ENCODE data around the gene AVEN. TPM values are rescaled to one million over a fixed set of nuclear protein-coding genes. Genes with fewer than 3 reads are reported as not detected.

AVEN gene
- total RNA-seq, 1 donor from 2014 or later: 17.3 TPM

DNA sequence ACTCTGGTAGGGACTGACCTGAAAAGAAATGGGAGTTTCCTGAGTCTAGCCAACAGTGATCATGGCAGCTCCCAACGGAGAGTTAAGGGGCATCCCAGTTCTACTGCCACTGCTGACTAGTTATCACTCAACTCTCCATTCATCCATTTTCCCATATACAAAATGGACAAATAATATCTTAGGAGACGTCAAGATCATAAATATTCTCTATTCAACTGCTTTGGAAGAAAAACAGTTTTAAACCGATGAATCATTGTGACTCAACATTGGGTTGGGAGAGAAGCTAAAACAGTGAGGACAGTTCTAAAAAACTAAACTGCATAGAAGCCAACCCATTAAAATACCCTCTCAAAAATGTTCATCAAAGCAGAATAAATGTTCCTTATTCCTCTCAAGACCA, 128.3 kb downstream of the AVEN start:
- Histone ChIP-seq H3K36me3 (no peaks in the 10 kb centered on the region), H3K9me3 (no peaks in the 10 kb centered on the region), H3K27ac (no peak overlapping the region), H3K4me3 (no peak overlapping the region), H3K27me3 (no peaks in the 10 kb centered on the region), H3K4me1 (no peaks in the 10 kb centered on the region)
- DNase-seq (ENCODE audit: low spot score in 2 of 2): no peak
- no peak for TF ChIP-seq CTCF (IDR thresholded peaks at IDR 0.05)
- intact Hi-C loops (cut with DNase I): no loop called here

DNA sequence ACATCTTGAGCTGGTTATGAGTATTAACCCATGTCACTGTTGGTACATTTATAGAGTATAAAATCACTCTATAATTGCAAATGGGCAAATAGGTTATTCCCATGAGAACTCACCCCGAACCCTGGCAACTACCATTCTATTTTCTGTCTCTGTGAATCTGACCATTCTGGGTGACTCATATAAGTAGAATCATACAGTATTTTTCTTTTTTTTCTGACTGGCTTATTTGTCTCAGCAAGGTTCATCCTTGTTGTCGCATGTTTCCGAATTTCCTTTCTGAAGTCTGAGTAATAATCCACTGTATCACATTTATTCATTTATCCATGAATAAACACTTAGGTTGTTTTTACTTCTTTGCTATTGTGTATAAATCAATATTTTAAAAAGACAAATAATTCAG, 130.6 kb downstream of the AVEN start:
- Histone ChIP-seq H3K4me3 (no peak overlapping the region), H3K4me1 (no peaks in the 10 kb centered on the region), H3K9me3 (no peaks in the 10 kb centered on the region), H3K27me3 (no peaks in the 10 kb centered on the region), H3K36me3 (no peaks in the 10 kb centered on the region), H3K27ac (no peak overlapping the region)
- intact Hi-C loops (cut with DNase I): no loop called here
- no peak for TF ChIP-seq CTCF (IDR thresholded peaks at IDR 0.05)
- DNase-seq (ENCODE audit: low spot score in 2 of 2): no peak

DNA sequence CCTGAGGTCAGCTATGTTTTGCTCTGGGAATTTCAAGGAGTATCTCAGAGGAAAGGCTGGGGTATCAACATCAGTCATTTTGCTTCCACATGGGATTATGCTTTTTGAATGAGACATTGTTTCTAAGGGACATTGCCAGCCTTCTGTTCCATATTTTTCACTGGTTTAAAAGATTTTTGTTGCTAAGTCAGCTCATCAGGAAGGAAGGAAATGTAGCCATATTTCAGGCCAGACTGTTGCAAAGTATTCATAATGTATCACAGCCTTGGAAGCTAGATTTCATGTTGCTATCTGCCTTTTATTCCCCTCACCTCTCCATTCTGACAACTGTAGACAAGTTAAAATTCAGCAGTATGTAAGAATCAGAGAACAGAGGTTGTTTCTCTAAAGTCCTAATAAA, 131.7 kb downstream of the AVEN start:
- no peak for DNase-seq (ENCODE audit: low spot score in 2 of 2)
- H3K36me3 ChIP-seq: no peaks in the 10 kb centered on the region
- TF ChIP-seq CTCF (IDR thresholded peaks at IDR 0.05): no peak

GRCh38 chr15:33903661-33904060, 135.3 kb downstream of the AVEN start:
- intact Hi-C loops (cut with DNase I): no loop called here
- Histone ChIP-seq H3K4me1 (no peaks in the 10 kb centered on the region), H3K36me3 (no peaks in the 10 kb centered on the region), H3K4me3 (no peak overlapping the region), H3K9me3 (no peaks in the 10 kb centered on the region), H3K27me3 (no peaks in the 10 kb centered on the region), H3K27ac (no peak overlapping the region)
- no peak for DNase-seq (ENCODE audit: low spot score in 2 of 2)
- TF ChIP-seq CTCF (IDR thresholded peaks at IDR 0.05): no peak

More for the DNA sequence above, 131.7 kb downstream of the AVEN start:
- Histone ChIP-seq H3K27ac (no peak overlapping the region), H3K9me3 (no peaks in the 10 kb centered on the region), H3K27me3 (no peaks in the 10 kb centered on the region), H3K4me1 (no peaks in the 10 kb centered on the region), H3K4me3 (no peak overlapping the region)
- intact Hi-C loops (cut with DNase I): no loop called here

- no peak for TF ChIP-seq CTCF (IDR thresholded peaks at IDR 0.05)
- Histone ChIP-seq H3K9me3 (no peaks in the 10 kb centered on the region), H3K4me1 (no peaks in the 10 kb centered on the region), H3K4me3 (no peak overlapping the region), H3K36me3 (no peaks in the 10 kb centered on the region), H3K27ac (no peak overlapping the region), H3K27me3 (no peaks in the 10 kb centered on the region)
- DNase-seq (ENCODE audit: low spot score in 2 of 2): no peak
- intact Hi-C loops (cut with DNase I): no loop called here
Observed at GRCh38 chr15:33902043-33902442, 137.0 kb downstream of the AVEN start.

GRCh38 chr15:33894193-33894592, 144.8 kb downstream of the AVEN start:
- no peaks in the 10 kb centered on the region for H3K9me3 ChIP-seq
- H3K4me3 ChIP-seq: no peak overlapping the region
- intact Hi-C loops (cut with DNase I): no loop called here
- H3K36me3 ChIP-seq: no peaks in the 10 kb centered on the region
- no peaks in the 10 kb centered on the region for H3K4me1 ChIP-seq
- no peak for TF ChIP-seq CTCF (IDR thresholded peaks at IDR 0.05)
- DNase-seq (ENCODE audit: low spot score in 2 of 2): no peak
- H3K27me3 ChIP-seq: no peaks in the 10 kb centered on the region
- H3K27ac ChIP-seq: no peak overlapping the region
